Astrocyte (in vitro differentiated cells and primary cell): ENCODE measurements around the gene TXLNG. TPM values are rescaled to one million over a fixed set of nuclear protein-coding genes. Genes with fewer than 3 reads are reported as not detected.

ENCODE experiments used
- DNase-seq: peaks from one replicate; pipeline ENCODE4 v3.0.0-alpha.2; 2010; ENCODE audit warnings: low read depth
- FAIRE-seq: peaks from 2 replicates; lab custom pipeline; 2011; peaks lifted over from hg19 to GRCh38; lab: Jason Lieb, UNC
- H2AFZ ChIP-seq: 2 replicates; pipeline ENCODE4 v1.6.0; 2012; ENCODE audit warnings: low read depth, low read length, inconsistent platforms
- H3K27ac ChIP-seq: 2 replicates; pipeline ENCODE4 v1.5.1; 2011; ENCODE audit warnings: low read depth, low read length, inconsistent platforms
- H3K27me3 ChIP-seq: 2 replicates; pipeline ENCODE4 v1.6.0; 2011; ENCODE audit warnings: low read length, inconsistent platforms; ENCODE audit not compliant: insufficient read depth
- H3K36me3 ChIP-seq: 2 replicates; pipeline ENCODE4 v1.5.1; 2011; ENCODE audit warnings: low read length, inconsistent platforms; ENCODE audit not compliant: insufficient read depth
- H3K4me1 ChIP-seq: 2 replicates; pipeline ENCODE4 v1.5.1; 2011; ENCODE audit warnings: low read length, inconsistent platforms; ENCODE audit not compliant: insufficient read depth
- H3K4me2 ChIP-seq: 2 replicates; pipeline ENCODE4 v1.6.0; 2012; ENCODE audit warnings: low read length, inconsistent platforms
- H3K4me3 ChIP-seq: 2 replicates; pipeline ENCODE4 v1.5.1; 2011; ENCODE audit warnings: low read depth, mild to moderate bottlenecking, low read length, inconsistent platforms; ENCODE audit not compliant: insufficient read depth
- H3K79me2 ChIP-seq: 2 replicates; pipeline ENCODE4 v1.6.0; 2012; ENCODE audit warnings: mild to moderate bottlenecking, low read length, inconsistent platforms; ENCODE audit not compliant: insufficient read depth
- H3K9ac ChIP-seq: 2 replicates; pipeline ENCODE4 v1.6.0; 2012; ENCODE audit warnings: mild to moderate bottlenecking, low read length, inconsistent platforms
- H3K9me3 ChIP-seq: 2 replicates; pipeline ENCODE4 v1.5.1; 2012; ENCODE audit warnings: low read depth, mild to moderate bottlenecking, low read length, inconsistent platforms; ENCODE audit not compliant: insufficient read depth
- H4K20me1 ChIP-seq: 2 replicates; pipeline ENCODE4 v1.6.0; 2012; ENCODE audit warnings: low read length, inconsistent platforms; ENCODE audit not compliant: insufficient read depth
- H3K27ac Mint-ChIP-seq: one replicate; pipeline ENCODE4 v1.8.0; 2021; ENCODE audit warnings: mild to moderate bottlenecking, mixed read lengths; ENCODE audit not compliant: unreplicated experiment
- H3K27me3 Mint-ChIP-seq: one replicate; pipeline ENCODE4 v1.8.0; 2021; ENCODE audit warnings: low read depth, mixed read lengths; ENCODE audit not compliant: unreplicated experiment
- H3K36me3 Mint-ChIP-seq: one replicate; pipeline ENCODE4 v1.8.0; 2021; ENCODE audit warnings: low read depth, mixed read lengths; ENCODE audit not compliant: unreplicated experiment
- H3K4me1 Mint-ChIP-seq: one replicate; pipeline ENCODE4 v1.8.0; 2021; ENCODE audit warnings: low read depth, mixed read lengths; ENCODE audit not compliant: unreplicated experiment
- H3K4me3 Mint-ChIP-seq: one replicate; pipeline ENCODE4 v1.8.0; 2021; ENCODE audit warnings: mild to moderate bottlenecking, moderate library complexity, mixed read lengths; ENCODE audit not compliant: unreplicated experiment
- H3K9me3 Mint-ChIP-seq: one replicate; pipeline ENCODE4 v1.8.0; 2021; ENCODE audit warnings: mild to moderate bottlenecking, mixed read lengths; ENCODE audit not compliant: unreplicated experiment
- CTCF ChIP-seq: IDR thresholded peaks from 2 replicates; pipeline ENCODE4 v1.5.1; 2011; ENCODE audit warnings: low read depth, mild to moderate bottlenecking, inconsistent platforms, low read length, moderate library complexity; ENCODE audit not compliant: insufficient read depth
- EZH2 ChIP-seq: IDR thresholded peaks from 2 replicates; pipeline ENCODE4 v1.6.1; 2012; ENCODE audit warnings: mild to moderate bottlenecking, low read length, inconsistent platforms; ENCODE audit not compliant: insufficient read depth
- total RNA-seq: library from RNA; stranded (reverse); gene quantifications from 2 replicates; pipeline ENCODE4 v1.2.1, GENCODE V29; 2021

Gene TXLNG
- total RNA-seq, 1 donor from 2014 or later: 9.8 TPM

- Histone ChIP-seq H3K4me1 (no peaks in the 10 kb centered on the region), H3K36me3 (peaks cover under 1% of the 10 kb centered on the region), H4K20me1 (no peaks in the 10 kb centered on the region), H3K4me2 (no peak overlapping the region), H3K79me2 (no peaks in the 10 kb centered on the region), H3K27ac (no peak overlapping the region), H3K4me3 (no peak overlapping the region), H3K9ac (no peak overlapping the region), H2AFZ (no peak overlapping the region), H3K27me3 (no peaks in the 10 kb centered on the region), H3K9me3 (no peaks in the 10 kb centered on the region)
- H3K36me3 Mint-ChIP-seq: no peaks in the 10 kb centered on the region
- H3K9me3 Mint-ChIP-seq: no peaks in the 10 kb centered on the region
- no peaks in the 10 kb centered on the region for H3K27me3 Mint-ChIP-seq
- no peaks in the 10 kb centered on the region for H3K4me1 Mint-ChIP-seq
- no peak overlapping the region for H3K27ac Mint-ChIP-seq
- H3K4me3 Mint-ChIP-seq: no peak overlapping the region
- FAIRE-seq (no peak), DNase-seq (no peak)
- TF ChIP-seq EZH2: no peak
- no peak for TF ChIP-seq CTCF
Measured at GRCh38 chrX:16765594-16765993, 20.7 kb upstream of the TXLNG start.

GRCh38 chrX:16770970-16771482 lies 15.2 kb upstream of the TXLNG start:
- no peaks in the 10 kb centered on the region for H3K9me3 Mint-ChIP-seq
- FAIRE-seq (no peak), DNase-seq (no peak)
- no peak for TF ChIP-seq EZH2
- no peaks in the 10 kb centered on the region for H3K36me3 ChIP-seq
- peaks cover 6% of the 10 kb centered on the region for H3K4me1 ChIP-seq
- H3K27ac ChIP-seq: no peak overlapping the region
- H3K4me1 Mint-ChIP-seq: peaks cover 4% of the 10 kb centered on the region
- no peaks in the 10 kb centered on the region for H3K79me2 ChIP-seq
- no peak overlapping the region for H3K4me3 Mint-ChIP-seq
- H3K4me2 ChIP-seq: no peak overlapping the region
- no peaks in the 10 kb centered on the region for H3K36me3 Mint-ChIP-seq
- H4K20me1 ChIP-seq: no peaks in the 10 kb centered on the region
- no peaks in the 10 kb centered on the region for H3K9me3 ChIP-seq
- no peak overlapping the region for H2AFZ ChIP-seq
- H3K4me3 ChIP-seq: no peak overlapping the region
- H3K27me3 ChIP-seq: no peaks in the 10 kb centered on the region
- no peak overlapping the region for H3K9ac ChIP-seq
- no peak overlapping the region for H3K27ac Mint-ChIP-seq
- H3K27me3 Mint-ChIP-seq: no peaks in the 10 kb centered on the region

- peak overlapping the region; percentile 69 for H2AFZ ChIP-seq
- no peaks in the 10 kb centered on the region for H3K79me2 ChIP-seq
- no peak for TF ChIP-seq EZH2
- no peaks in the 10 kb centered on the region for H4K20me1 ChIP-seq
- Mint-ChIP-seq H3K4me3 (no peak overlapping the region), H3K27me3 (no peaks in the 10 kb centered on the region), H3K36me3 (no peaks in the 10 kb centered on the region), H3K27ac (peak overlapping the region; percentile 99), H3K9me3 (no peaks in the 10 kb centered on the region), H3K4me1 (peaks cover 4% of the 10 kb centered on the region)
- H3K9ac ChIP-seq: peak overlapping the region; percentile 89
- H3K27ac ChIP-seq: peak overlapping the region; percentile 99
- peak overlapping the region; percentile 25 for H3K4me2 ChIP-seq
- peak; percentile 80 for DNase-seq
- no peaks in the 10 kb centered on the region for H3K9me3 ChIP-seq
- no peaks in the 10 kb centered on the region for H3K36me3 ChIP-seq
- no peak overlapping the region for H3K4me3 ChIP-seq
- no peaks in the 10 kb centered on the region for H3K27me3 ChIP-seq
- no peak for FAIRE-seq
- H3K4me1 ChIP-seq: peaks cover 6% of the 10 kb centered on the region
Measured at GRCh38 chrX:16771483-16772398, 14.5 kb upstream of the TXLNG start.
